HepG2 (cell line): ENCODE results near the gene AUNIP. TPM values are rescaled to one million over a fixed set of nuclear protein-coding genes. Genes with fewer than 3 reads are reported as not detected.
A peak's percentile ranks its signal among the peaks of the same experiment; 100 is the strongest.

Source experiments
- CAMTA2 ChIP-seq: sonication (generic); formaldehyde crosslinking; IDR thresholded peaks from 2 replicates; pipeline ENCODE4 v1.4.0; 2020; ENCODE audit warnings: mild to moderate bottlenecking, missing genetic modification reagents, borderline replicate concordance
- DRAP1 ChIP-seq: IDR thresholded peaks from 2 replicates; pipeline ENCODE4 v1.6.1; 2016; ENCODE audit warnings: missing genetic modification reagents, missing compliant biosample characterization
- GMEB1 ChIP-seq: sonication (generic); formaldehyde crosslinking; IDR thresholded peaks from 2 replicates; pipeline ENCODE4 v1.5.1; 2020; ENCODE audit warnings: missing genetic modification reagents, mild to moderate bottlenecking, borderline replicate concordance
- GZF1 ChIP-seq: sonication (generic); formaldehyde crosslinking; IDR thresholded peaks from 2 replicates; pipeline ENCODE4 v1.5.1; 2020; ENCODE audit warnings: mild to moderate bottlenecking, missing genetic modification reagents
- HDAC1 ChIP-seq: sonication (generic); formaldehyde crosslinking; IDR thresholded peaks from 2 replicates; pipeline ENCODE4 v1.5.1; 2020; ENCODE audit warnings: mild to moderate bottlenecking, missing genetic modification reagents
- HINFP ChIP-seq: sonication (generic); formaldehyde crosslinking; IDR thresholded peaks from 2 replicates; pipeline ENCODE4 v1.4.0; 2020; ENCODE audit warnings: low read depth, mild to moderate bottlenecking, missing genetic modification reagents
- ISL2 ChIP-seq: sonication (generic); formaldehyde crosslinking; IDR thresholded peaks from 2 replicates; pipeline ENCODE4 v1.5.0; 2020; ENCODE audit warnings: missing genetic modification reagents
- MATR3 ChIP-seq: sonication (generic); formaldehyde crosslinking; IDR thresholded peaks from 2 replicates; pipeline ENCODE4 v1.4.0; 2020; ENCODE audit warnings: missing genetic modification reagents
- MYC ChIP-seq: sonication (generic); formaldehyde crosslinking; IDR thresholded peaks from 2 replicates; pipeline ENCODE4 v1.9.0; 2021; ENCODE audit warnings: missing genetic modification reagents, borderline replicate concordance
- NFKBIZ ChIP-seq: IDR thresholded peaks from 2 replicates; pipeline ENCODE4 v1.6.1; 2018; ENCODE audit warnings: missing genetic modification reagents, missing compliant biosample characterization
- NPAS2 ChIP-seq: sonication (generic); formaldehyde crosslinking; IDR thresholded peaks from 2 replicates; pipeline ENCODE4 v1.8.0; 2022; ENCODE audit warnings: mild to moderate bottlenecking, missing genetic modification reagents, borderline replicate concordance
- SALL2 ChIP-seq: sonication (generic); formaldehyde crosslinking; IDR thresholded peaks from 2 replicates; pipeline ENCODE4 v1.8.1; 2023; ENCODE audit warnings: mild to moderate bottlenecking, missing genetic modification reagents, inconsistent platforms
- SIX4 ChIP-seq: sonication (generic); formaldehyde crosslinking; IDR thresholded peaks from 2 replicates; pipeline ENCODE4 v1.4.0; 2020; ENCODE audit warnings: missing genetic modification reagents
- SPEN ChIP-seq: sonication (generic); formaldehyde crosslinking; IDR thresholded peaks from 2 replicates; pipeline ENCODE4 v1.5.1; 2020; ENCODE audit warnings: low read depth, mild to moderate bottlenecking, missing genetic modification reagents
- SYNCRIP ChIP-seq: fragments of 200-400 bp; formaldehyde crosslinking; IDR thresholded peaks from 2 replicates; pipeline ENCODE4 v1.6.1; 2018; ENCODE audit warnings: mild to moderate bottlenecking, low read depth, low read length; ENCODE audit not compliant: insufficient read depth
- TBX2 ChIP-seq: sonication (generic); formaldehyde crosslinking; IDR thresholded peaks from 2 replicates; pipeline ENCODE4 v1.5.0; 2020; ENCODE audit warnings: missing genetic modification reagents, mild to moderate bottlenecking, borderline replicate concordance
- TRIM24 ChIP-seq: sonication (generic); formaldehyde crosslinking; IDR thresholded peaks from 2 replicates; pipeline ENCODE4 v1.8.0; 2022; ENCODE audit warnings: mild to moderate bottlenecking, missing genetic modification reagents
- ZNF205 ChIP-seq: IDR thresholded peaks from 2 replicates; pipeline ENCODE4 v1.6.1; 2018; ENCODE audit warnings: missing biosample characterization, missing genetic modification reagents
- ZNF264 ChIP-seq: sonication (generic); formaldehyde crosslinking; IDR thresholded peaks from 2 replicates; pipeline ENCODE4 v1.4.0; 2020; ENCODE audit warnings: missing genetic modification reagents
- ZNF296 ChIP-seq: sonication (generic); formaldehyde crosslinking; conservative IDR thresholded peaks from 2 replicates; pipeline ENCODE4 v1.5.0; 2020; ENCODE audit warnings: mild to moderate bottlenecking, missing genetic modification reagents
- ZNF367 ChIP-seq: sonication (generic); formaldehyde crosslinking; IDR thresholded peaks from 2 replicates; pipeline ENCODE4 v1.4.0; 2020; ENCODE audit warnings: missing genetic modification reagents, borderline replicate concordance
- ZNF782 ChIP-seq: sonication (generic); formaldehyde crosslinking; IDR thresholded peaks from 2 replicates; pipeline ENCODE4 v1.4.0; 2020; ENCODE audit warnings: missing genetic modification reagents, mild to moderate bottlenecking, borderline replicate concordance
- ZNF800 ChIP-seq: sonication (generic); formaldehyde crosslinking; IDR thresholded peaks from 2 replicates; pipeline ENCODE4 v1.4.0; 2020; ENCODE audit warnings: missing genetic modification reagents
- ZNF878 ChIP-seq: sonication (generic); formaldehyde crosslinking; IDR thresholded peaks from 2 replicates; pipeline ENCODE4 v1.8.1; 2023; ENCODE audit warnings: mild to moderate bottlenecking, missing genetic modification reagents, moderate library complexity
- ZNF879 ChIP-seq: sonication (generic); formaldehyde crosslinking; IDR thresholded peaks from 2 replicates; pipeline ENCODE4 v1.8.1; 2023; ENCODE audit warnings: missing genetic modification reagents
- polyA plus RNA-seq, 8 experiments: library from polyadenylated mRNA; depleted of rRNA in 3 of 8; stranded (reverse) in 7 of 8; unstranded in 1 of 8; fragments of >200 nt; fragmentation: Illumina TruSeq in 4 of 8; extraction: Trizol in 4 of 8; gene quantifications; 2 replicates each; pipeline versions ENCODE4 v1.2.1 to v1.2.3, GENCODE V29; 2011 to 2016; ENCODE audit warnings: low read depth in 4 of 8, missing spikeins in 1 of 8, mixed read lengths in 1 of 8; ENCODE audit not compliant: insufficient read depth in 1 of 8
- total RNA-seq, 5 experiments: library from RNA; depleted of rRNA; stranded (reverse); fragments of >200 nt; fragmentation: Illumina TruSeq; extraction: Trizol; gene quantifications; 2 replicates each; pipeline ENCODE4 v1.2.3, GENCODE V29; 2016; ENCODE audit warnings: low read depth in 1 of 5

Gene AUNIP
- total and polyA plus RNA-seq, 2 of the 13 experiments (the other 11 are each of a cell fraction or from before 2014, with no cell fraction given): 3.8 to 12.3 TPM

GRCh38 chr1:25858906-25859789, at the start of gene AUNIP (continued):
- no peak for TF ChIP-seq HINFP (CRISPR knock-in tag)
- no peak for TF ChIP-seq ZNF782 (CRISPR knock-in tag)
- no peak for TF ChIP-seq MATR3 (CRISPR knock-in tag)
- TF ChIP-seq CAMTA2: no peak; the same call in 1 of the 2 replicates
- TF ChIP-seq MYC (CRISPR knock-in tag): peak; percentile 89
- TF ChIP-seq ZNF367 (CRISPR knock-in tag): 0 out of 2 replicates have a peak, but pooled peaks have one; percentile 65
- peak; percentile 94 for TF ChIP-seq GMEB1 (CRISPR knock-in tag)
- TF ChIP-seq ZNF878 (CRISPR knock-in tag): 0 out of 2 replicates have a peak, but pooled peaks have one; percentile 60
- no peak for TF ChIP-seq ZNF296 (CRISPR knock-in tag)
- TF ChIP-seq SPEN (CRISPR knock-in tag): peak; percentile 49; the same call in 1 of the 2 replicates
- peak; percentile 40; the same call in 1 of the 2 replicates for TF ChIP-seq ISL2
- TF ChIP-seq ZNF800 (CRISPR knock-in tag): no peak
- no peak; the same call in 1 of the 2 replicates for TF ChIP-seq ZNF879 (CRISPR knock-in tag)
- TF ChIP-seq TBX2 (CRISPR knock-in tag): peak; percentile 45; the same call in 1 of the 2 replicates
- TF ChIP-seq HDAC1 (CRISPR knock-in tag): peak; percentile 98
- TF ChIP-seq SALL2 (CRISPR knock-in tag): peak; percentile 50; the same call in 1 of the 2 replicates
- TF ChIP-seq ZNF205 (CRISPR knock-in tag): no peak
- TF ChIP-seq NFKBIZ (CRISPR knock-in tag): no peak
- TF ChIP-seq NPAS2 (CRISPR knock-in tag): no peak
- no peak for TF ChIP-seq TRIM24
- no peak for TF ChIP-seq SYNCRIP
- TF ChIP-seq DRAP1: peak; percentile 98
- no peak; the same call in 1 of the 2 replicates for TF ChIP-seq SIX4 (CRISPR knock-in tag)
- TF ChIP-seq ZNF264 (CRISPR knock-in tag): 0 out of 2 replicates have a peak, but pooled peaks have one; percentile 31
- no peak for TF ChIP-seq GZF1 (CRISPR knock-in tag)
